Stomach (tissue), 4 donors: ENCODE results near the gene TSPYL2.

ENCODE experiments used
- CTCF ChIP-seq, 7 experiments: fragments of 450-650 bp in 4 of 7; fragments of 200-600 bp in 3 of 7; sonication (generic) in 3 of 7; IDR thresholded peaks; one replicate each; pipeline ENCODE4 v1.5.1; 2016 to 2019; ENCODE audit warnings: antibody characterized with exemption in 7 of 7, control low read depth in 2 of 7, mild to moderate bottlenecking in 1 of 7
- EP300 ChIP-seq: sonication (generic); formaldehyde crosslinking; IDR thresholded peaks from one replicate; pipeline ENCODE4 v1.6.1; 2017; ENCODE audit warnings: antibody characterized with exemption

- TF ChIP-seq CTCF (IDR thresholded peaks at IDR 0.05) (no peak), EP300 (no peak)
Measured at GRCh38 chrX:53047228-53047627, 34.9 kb upstream of the TSPYL2 start.
